ENCODE data around the gene RABEP2.

DNA sequence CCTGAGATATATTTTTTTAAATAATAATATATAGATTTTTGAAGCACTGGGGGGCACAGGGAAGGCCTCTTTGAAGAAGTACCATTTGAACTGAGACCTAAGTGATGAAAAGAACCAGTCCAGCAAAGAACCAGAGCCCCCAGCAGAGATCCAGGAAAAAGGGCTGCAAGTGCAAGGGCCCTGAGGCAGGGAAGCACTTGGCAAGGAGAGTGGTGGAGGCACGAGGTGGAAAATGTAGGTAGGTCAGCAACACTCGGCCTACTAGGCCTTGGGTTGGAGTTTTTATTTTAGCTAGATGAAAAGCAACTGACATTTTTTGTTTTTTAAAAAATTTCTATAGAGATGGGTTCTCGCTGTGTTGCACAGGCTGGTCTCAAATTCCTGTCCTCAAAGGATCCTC, 5.2 kb upstream of the RABEP2 start:
- TF ChIP-seq POLR2A (IDR thresholded peaks at IDR 0.05), result no peak
- TF ChIP-seq, protein P1, sequence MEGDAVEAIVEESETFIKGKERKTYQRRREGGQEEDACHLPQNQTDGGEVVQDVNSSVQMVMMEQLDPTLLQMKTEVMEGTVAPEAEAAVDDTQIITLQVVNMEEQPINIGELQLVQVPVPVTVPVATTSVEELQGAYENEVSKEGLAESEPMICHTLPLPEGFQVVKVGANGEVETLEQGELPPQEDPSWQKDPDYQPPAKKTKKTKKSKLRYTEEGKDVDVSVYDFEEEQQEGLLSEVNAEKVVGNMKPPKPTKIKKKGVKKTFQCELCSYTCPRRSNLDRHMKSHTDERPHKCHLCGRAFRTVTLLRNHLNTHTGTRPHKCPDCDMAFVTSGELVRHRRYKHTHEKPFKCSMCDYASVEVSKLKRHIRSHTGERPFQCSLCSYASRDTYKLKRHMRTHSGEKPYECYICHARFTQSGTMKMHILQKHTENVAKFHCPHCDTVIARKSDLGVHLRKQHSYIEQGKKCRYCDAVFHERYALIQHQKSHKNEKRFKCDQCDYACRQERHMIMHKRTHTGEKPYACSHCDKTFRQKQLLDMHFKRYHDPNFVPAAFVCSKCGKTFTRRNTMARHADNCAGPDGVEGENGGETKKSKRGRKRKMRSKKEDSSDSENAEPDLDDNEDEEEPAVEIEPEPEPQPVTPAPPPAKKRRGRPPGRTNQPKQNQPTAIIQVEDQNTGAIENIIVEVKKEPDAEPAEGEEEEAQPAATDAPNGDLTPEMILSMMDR (IDR thresholded peaks at IDR 0.05), result no peak
